DMS53 (cell line): ENCODE data around the gene GRIK4.

ENCODE experiments used
- DNase-seq: peaks from one replicate; lab custom pipeline; 2025; lab: John Stamatoyannopoulos, UW

The GRIK4 gene

GRCh38 chr11:120547811-120548681 is 36.5 kb downstream of the GRIK4 start:
- DNase-seq, result peak; percentile 96

GRCh38 chr11:120548682-120549209 is 37.2 kb downstream of the GRIK4 start:
- no peak for DNase-seq

GRCh38 chr11:120549346-120549745 is 37.8 kb downstream of the GRIK4 start:
- no peak for DNase-seq

GRCh38 chr11:120550007-120550406 is 38.5 kb downstream of the GRIK4 start:
- DNase-seq, result no peak

- no peak for DNase-seq
These were observed 39.6 kb downstream of the GRIK4 start for GRCh38 chr11:120551191-120551590.

GRCh38 chr11:120554766-120555432 is 43.4 kb downstream of the GRIK4 start:
- no peak for DNase-seq

GRCh38 chr11:120555433-120555773 is 43.9 kb downstream of the GRIK4 start:
- no peak for DNase-seq

- DNase-seq, result no peak
These were observed 45.2 kb downstream of the GRIK4 start for GRCh38 chr11:120556797-120557196.

GRCh38 chr11:120558744-120559431 is 47.3 kb downstream of the GRIK4 start:
- DNase-seq, result peak; percentile 41

GRCh38 chr11:120561286-120561685 is 49.7 kb downstream of the GRIK4 start:
- no peak for DNase-seq

- DNase-seq, result peak; percentile 43
These were observed 51.4 kb downstream of the GRIK4 start for GRCh38 chr11:120562806-120563425.

- DNase-seq, result peak; percentile 59
These were observed 52.4 kb downstream of the GRIK4 start for GRCh38 chr11:120563703-120564572.

- peak; percentile 85 for DNase-seq
These were observed 53.2 kb downstream of the GRIK4 start for GRCh38 chr11:120564573-120565311.

- no peak for DNase-seq
These were observed 54.1 kb downstream of the GRIK4 start for GRCh38 chr11:120565466-120566155.

- peak; percentile 25 for DNase-seq
These were observed 54.6 kb downstream of the GRIK4 start for GRCh38 chr11:120566176-120566575.

- no peak for DNase-seq
These were observed 57.2 kb downstream of the GRIK4 start for GRCh38 chr11:120568572-120569307.

GRCh38 chr11:120569861-120570260 is 58.3 kb downstream of the GRIK4 start:
- DNase-seq, result no peak

GRCh38 chr11:120571476-120571875 is 59.9 kb downstream of the GRIK4 start:
- no peak for DNase-seq

GRCh38 chr11:120573756-120574354 is 62.3 kb downstream of the GRIK4 start:
- no peak for DNase-seq
